Endodermal cell (in vitro differentiated cells): ENCODE data around the gene TPRA1. TPM values are rescaled to one million over a fixed set of nuclear protein-coding genes. Genes with fewer than 3 reads are reported as not detected.

Source experiments
- DNase-seq: peaks from one replicate; pipeline ENCODE4 v3.0.0-alpha.2; 2017
- H3K27ac ChIP-seq: 2 replicates; pipeline ENCODE4 v1.5.1; 2013; ENCODE audit warnings: mild to moderate bottlenecking, low read depth, low read length, moderate library complexity
- H3K27me3 ChIP-seq: 2 replicates; pipeline ENCODE4 v1.6.1; 2013; ENCODE audit warnings: mild to moderate bottlenecking, low read length, moderate library complexity; ENCODE audit not compliant: insufficient read depth, control insufficient read depth, poor library complexity, severe bottlenecking
- H3K36me3 ChIP-seq: 2 replicates; pipeline ENCODE4 v1.7.0; 2013; ENCODE audit warnings: mild to moderate bottlenecking, low read length, moderate library complexity; ENCODE audit not compliant: control insufficient read depth, insufficient read depth
- H3K4me1 ChIP-seq: one replicate; pipeline ENCODE4 v1.7.0; 2013; ENCODE audit warnings: low read length; ENCODE audit not compliant: control insufficient read depth, insufficient read depth
- H3K4me3 ChIP-seq: 2 replicates; pipeline ENCODE4 v1.5.1; 2013; ENCODE audit warnings: mild to moderate bottlenecking, low read length, moderate library complexity
- H3K9ac ChIP-seq: 2 replicates; pipeline ENCODE4 v1.6.1; 2013; ENCODE audit warnings: mild to moderate bottlenecking, low read length, moderate library complexity; ENCODE audit not compliant: poor library complexity, severe bottlenecking; ENCODE audit errors: extremely low read depth
- H3K9me3 ChIP-seq: 2 replicates; pipeline ENCODE4 v1.6.1; 2013; ENCODE audit warnings: mild to moderate bottlenecking, low read length, moderate library complexity; ENCODE audit not compliant: control insufficient read depth
- H3K27ac Mint-ChIP-seq: 2 replicates; pipeline ENCODE4 v1.8.0; 2020; ENCODE audit warnings: mixed read lengths
- H3K27me3 Mint-ChIP-seq: 2 replicates; pipeline ENCODE4 v1.8.0; 2021; ENCODE audit warnings: mild to moderate bottlenecking, mixed read lengths; ENCODE audit not compliant: insufficient read depth
- H3K36me3 Mint-ChIP-seq: 2 replicates; pipeline ENCODE4 v1.8.0; 2020; ENCODE audit warnings: low read depth, mixed read lengths
- H3K4me1 Mint-ChIP-seq: 2 replicates; pipeline ENCODE4 v1.8.0; 2020; ENCODE audit warnings: mixed read lengths
- H3K4me3 Mint-ChIP-seq: 2 replicates; pipeline ENCODE4 v1.8.0; 2020; ENCODE audit warnings: mild to moderate bottlenecking, moderate library complexity, mixed read lengths
- H3K9me3 Mint-ChIP-seq: 2 replicates; pipeline ENCODE4 v1.8.0; 2020; ENCODE audit warnings: mild to moderate bottlenecking, mixed read lengths
- WGBS, 2 experiments: methylation state at CpG; one replicate each; pipeline versions ENCODE4 v1.1.5 to v1.1.7; 2013; ENCODE audit warnings: missing lambda C conversion rate in 2 of 2, mixed read lengths in 1 of 2; ENCODE audit not compliant: insufficient coverage in 1 of 2, insufficient read length in 1 of 2; 5-methylcytosine and 5-hydroxymethylcytosine counted together
- total RNA-seq, 2 donors: library from RNA; stranded (reverse); fragmentation: NEBNext Ultra II Directional in 1 of 2; extraction: Animal tissue kit (Norgen Biotek cat#: 25700) in 1 of 2; gene quantifications; 2 replicates in 1 of 2; 3 replicates in 1 of 2; pipeline ENCODE4 v1.2.1, GENCODE V29; 2021
- TF ChIP-seq, protein P1 (sequence below): fragments of 200-600 bp; sonication (generic); conservative IDR thresholded peaks from 2 replicates; pipeline ENCODE4 v1.5.0; 2021; ENCODE audit warnings: antibody characterized with exemption, mild to moderate bottlenecking

The TPRA1 gene
- total RNA-seq, 2 donors from 2014 or later = 22.9 TPM

DNA sequence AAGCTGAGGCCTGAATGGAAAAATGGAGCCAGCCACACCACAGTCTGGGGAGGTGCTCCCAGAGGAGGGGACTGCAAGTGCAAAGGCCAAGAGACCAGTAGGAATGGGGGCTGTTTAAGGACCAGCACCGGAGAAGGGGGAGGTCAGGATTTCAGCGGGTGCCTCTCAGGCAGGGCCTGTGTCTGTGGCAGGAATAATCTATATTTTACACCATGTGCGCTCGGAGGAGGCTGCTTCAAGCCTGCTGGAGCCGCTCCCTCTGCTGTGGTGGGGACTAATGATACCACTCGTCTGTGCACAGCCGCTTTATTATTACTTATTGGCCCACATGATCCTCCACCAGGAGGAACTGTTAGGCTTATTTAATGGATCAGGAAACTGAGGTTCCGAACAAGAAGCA lies 45.3 kb downstream of the TPRA1 start:
- no peak overlapping the region for H3K4me3 Mint-ChIP-seq

DNA sequence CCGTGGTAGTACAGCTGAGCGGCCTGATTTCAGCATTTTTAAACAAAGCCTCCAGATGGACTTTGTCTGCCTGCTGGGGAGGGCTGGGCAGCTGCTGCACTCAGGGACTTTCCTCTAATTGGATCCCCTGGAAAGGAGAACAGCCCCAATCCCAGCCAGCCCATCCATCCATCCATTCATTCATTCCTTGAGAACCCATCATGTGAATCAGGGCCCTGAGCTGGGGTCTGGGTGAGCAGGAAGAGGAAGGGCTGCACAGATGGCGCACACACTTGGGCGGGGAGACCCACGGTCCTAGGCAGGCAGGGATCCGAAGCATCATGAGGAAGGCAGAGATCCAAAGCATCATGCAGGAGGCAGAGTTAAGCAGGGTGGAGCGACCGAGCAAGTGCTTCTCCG lies 45.7 kb downstream of the TPRA1 start:
- no peaks in the 10 kb centered on the region for H3K9me3 Mint-ChIP-seq
- no peak for DNase-seq
- 83 to 91% methylated on average over 7 to 9 of the region's 9 CpGs for WGBS, 2 experiments
- peak overlapping the region; percentile 94 for H3K27ac ChIP-seq
- H3K36me3 ChIP-seq = no peaks in the 10 kb centered on the region
- TF ChIP-seq, protein P1, sequence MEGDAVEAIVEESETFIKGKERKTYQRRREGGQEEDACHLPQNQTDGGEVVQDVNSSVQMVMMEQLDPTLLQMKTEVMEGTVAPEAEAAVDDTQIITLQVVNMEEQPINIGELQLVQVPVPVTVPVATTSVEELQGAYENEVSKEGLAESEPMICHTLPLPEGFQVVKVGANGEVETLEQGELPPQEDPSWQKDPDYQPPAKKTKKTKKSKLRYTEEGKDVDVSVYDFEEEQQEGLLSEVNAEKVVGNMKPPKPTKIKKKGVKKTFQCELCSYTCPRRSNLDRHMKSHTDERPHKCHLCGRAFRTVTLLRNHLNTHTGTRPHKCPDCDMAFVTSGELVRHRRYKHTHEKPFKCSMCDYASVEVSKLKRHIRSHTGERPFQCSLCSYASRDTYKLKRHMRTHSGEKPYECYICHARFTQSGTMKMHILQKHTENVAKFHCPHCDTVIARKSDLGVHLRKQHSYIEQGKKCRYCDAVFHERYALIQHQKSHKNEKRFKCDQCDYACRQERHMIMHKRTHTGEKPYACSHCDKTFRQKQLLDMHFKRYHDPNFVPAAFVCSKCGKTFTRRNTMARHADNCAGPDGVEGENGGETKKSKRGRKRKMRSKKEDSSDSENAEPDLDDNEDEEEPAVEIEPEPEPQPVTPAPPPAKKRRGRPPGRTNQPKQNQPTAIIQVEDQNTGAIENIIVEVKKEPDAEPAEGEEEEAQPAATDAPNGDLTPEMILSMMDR = no peak
- H3K27me3 Mint-ChIP-seq = peaks cover 14% of the 10 kb centered on the region
- H3K27ac Mint-ChIP-seq = no peak overlapping the region
- no peak overlapping the region for H3K4me3 Mint-ChIP-seq
- H3K4me1 Mint-ChIP-seq = peaks cover 10% of the 10 kb centered on the region
- no peak overlapping the region for H3K4me3 ChIP-seq
- no peaks in the 10 kb centered on the region for H3K4me1 ChIP-seq
- H3K9me3 ChIP-seq = no peaks in the 10 kb centered on the region
- no peak overlapping the region for H3K9ac ChIP-seq
- H3K36me3 Mint-ChIP-seq = no peaks in the 10 kb centered on the region
- H3K27me3 ChIP-seq = no peaks in the 10 kb centered on the region

More for the DNA sequence above, 45.3 kb downstream of the TPRA1 start:
- Mint-ChIP-seq H3K27ac (no peak overlapping the region), H3K9me3 (no peaks in the 10 kb centered on the region), H3K4me1 (peaks cover 10% of the 10 kb centered on the region), H3K36me3 (no peaks in the 10 kb centered on the region), H3K27me3 (peaks cover 16% of the 10 kb centered on the region)
- peak overlapping the region; percentile 94 for H3K27ac ChIP-seq
- TF ChIP-seq, protein P1 = no peak
- no peaks in the 10 kb centered on the region for H3K9me3 ChIP-seq
- no peak overlapping the region for H3K4me3 ChIP-seq
- WGBS, 2 experiments = 92 to 97% methylated on average over 7 to 8 of the region's 8 CpGs
- H3K4me1 ChIP-seq = no peaks in the 10 kb centered on the region
- H3K36me3 ChIP-seq = no peaks in the 10 kb centered on the region
- no peak overlapping the region for H3K9ac ChIP-seq
- DNase-seq = no peak
- H3K27me3 ChIP-seq = no peaks in the 10 kb centered on the region

GRCh38 chr3:127544192-127544802 lies 46.2 kb downstream of the TPRA1 start:
- no peaks in the 10 kb centered on the region for H3K9me3 Mint-ChIP-seq
- TF ChIP-seq, protein P1 = peak; percentile 92
- H3K36me3 Mint-ChIP-seq = no peaks in the 10 kb centered on the region
- Histone ChIP-seq H3K9ac (no peak overlapping the region), H3K9me3 (no peaks in the 10 kb centered on the region), H3K4me3 (no peak overlapping the region), H3K27ac (peak overlapping the region; percentile 94), H3K27me3 (no peaks in the 10 kb centered on the region), H3K36me3 (no peaks in the 10 kb centered on the region), H3K4me1 (no peaks in the 10 kb centered on the region)
- H3K4me3 Mint-ChIP-seq = no peak overlapping the region
- no peak overlapping the region for H3K27ac Mint-ChIP-seq
- H3K4me1 Mint-ChIP-seq = peaks cover 10% of the 10 kb centered on the region
- DNase-seq = peak; percentile 95
- peaks cover 15% of the 10 kb centered on the region for H3K27me3 Mint-ChIP-seq
- WGBS, 2 experiments = 30 to 43% methylated on average over 5 to 10 of the region's 10 CpGs
